ENCODE measurements around the gene BSPH1.
"Not testable (repeated sequence)": the region's sequence is repeated elsewhere in the genome, so short reads cannot be mapped to it uniquely, and the experiment has no call there.

The BSPH1 gene

GRCh38 chr19:47920107-47920506 is 71.9 kb downstream of the BSPH1 start:
- H3K27ac ChIP-seq (ENCODE audit: low read depth, low read length); H3K9me3 ChIP-seq (ENCODE audit: insufficient read depth, low read depth, low read length); H3K4me1 ChIP-seq (ENCODE audit: insufficient read depth, low read length); H3K4me3 ChIP-seq (ENCODE audit: low read length); H3K36me3 ChIP-seq (ENCODE audit: insufficient read depth, low read length); H3K9ac ChIP-seq (ENCODE audit: low read depth, low read length); H3K27me3 ChIP-seq (ENCODE audit: insufficient read depth, low read length): not testable (repeated sequence)
- WGBS: 25% methylated on average over 6 of the region's 15 CpGs
